Ishikawa (cell line): ENCODE data around the gene ITPR1.

ENCODE experiments used
- MAX ChIP-seq: IDR thresholded peaks from 2 replicates; pipeline ENCODE4 v1.6.1; 2012
- TAF1 ChIP-seq: IDR thresholded peaks from 2 replicates; pipeline ENCODE4 v1.6.1; 2012; ENCODE audit warnings: low read depth, mild to moderate bottlenecking
- YY1 ChIP-seq: IDR thresholded peaks from 2 replicates; pipeline ENCODE4 v1.6.1; 2012; ENCODE audit warnings: low read depth
- TF ChIP-seq, protein P1 (sequence below): IDR thresholded peaks from 2 replicates; pipeline ENCODE4 v1.6.1; 2012
- TF ChIP-seq, protein P2 (sequence below): IDR thresholded peaks from 2 replicates; pipeline ENCODE4 v1.6.1; 2012; ENCODE audit warnings: low read depth, mild to moderate bottlenecking

DNA sequence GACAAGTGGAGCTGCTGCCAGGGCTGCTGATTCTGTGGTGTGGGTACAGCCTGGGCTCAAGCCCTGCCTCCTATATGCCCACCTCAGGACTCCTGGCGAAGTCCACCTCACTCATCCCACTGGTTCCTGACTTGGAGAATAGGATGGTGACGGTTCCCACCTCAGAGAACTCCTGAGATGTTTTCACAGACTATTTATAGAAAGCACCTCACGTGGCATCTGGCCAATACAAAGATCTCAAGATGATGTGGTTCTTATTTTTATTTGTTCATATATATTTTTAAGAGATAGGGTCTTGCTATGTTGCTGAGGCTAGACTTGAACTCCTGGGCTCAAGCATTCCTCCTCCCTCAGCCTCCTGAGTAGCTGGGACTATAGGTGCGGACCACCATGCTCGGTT lies 249.2 kb downstream of the ITPR1 start:
- TF ChIP-seq, protein P1, sequence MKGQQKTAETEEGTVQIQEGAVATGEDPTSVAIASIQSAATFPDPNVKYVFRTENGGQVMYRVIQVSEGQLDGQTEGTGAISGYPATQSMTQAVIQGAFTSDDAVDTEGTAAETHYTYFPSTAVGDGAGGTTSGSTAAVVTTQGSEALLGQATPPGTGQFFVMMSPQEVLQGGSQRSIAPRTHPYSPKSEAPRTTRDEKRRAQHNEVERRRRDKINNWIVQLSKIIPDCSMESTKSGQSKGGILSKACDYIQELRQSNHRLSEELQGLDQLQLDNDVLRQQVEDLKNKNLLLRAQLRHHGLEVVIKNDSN: no peak
- TF ChIP-seq TAF1 (no peak), YY1 (no peak), MAX (no peak)
- TF ChIP-seq, protein P2, sequence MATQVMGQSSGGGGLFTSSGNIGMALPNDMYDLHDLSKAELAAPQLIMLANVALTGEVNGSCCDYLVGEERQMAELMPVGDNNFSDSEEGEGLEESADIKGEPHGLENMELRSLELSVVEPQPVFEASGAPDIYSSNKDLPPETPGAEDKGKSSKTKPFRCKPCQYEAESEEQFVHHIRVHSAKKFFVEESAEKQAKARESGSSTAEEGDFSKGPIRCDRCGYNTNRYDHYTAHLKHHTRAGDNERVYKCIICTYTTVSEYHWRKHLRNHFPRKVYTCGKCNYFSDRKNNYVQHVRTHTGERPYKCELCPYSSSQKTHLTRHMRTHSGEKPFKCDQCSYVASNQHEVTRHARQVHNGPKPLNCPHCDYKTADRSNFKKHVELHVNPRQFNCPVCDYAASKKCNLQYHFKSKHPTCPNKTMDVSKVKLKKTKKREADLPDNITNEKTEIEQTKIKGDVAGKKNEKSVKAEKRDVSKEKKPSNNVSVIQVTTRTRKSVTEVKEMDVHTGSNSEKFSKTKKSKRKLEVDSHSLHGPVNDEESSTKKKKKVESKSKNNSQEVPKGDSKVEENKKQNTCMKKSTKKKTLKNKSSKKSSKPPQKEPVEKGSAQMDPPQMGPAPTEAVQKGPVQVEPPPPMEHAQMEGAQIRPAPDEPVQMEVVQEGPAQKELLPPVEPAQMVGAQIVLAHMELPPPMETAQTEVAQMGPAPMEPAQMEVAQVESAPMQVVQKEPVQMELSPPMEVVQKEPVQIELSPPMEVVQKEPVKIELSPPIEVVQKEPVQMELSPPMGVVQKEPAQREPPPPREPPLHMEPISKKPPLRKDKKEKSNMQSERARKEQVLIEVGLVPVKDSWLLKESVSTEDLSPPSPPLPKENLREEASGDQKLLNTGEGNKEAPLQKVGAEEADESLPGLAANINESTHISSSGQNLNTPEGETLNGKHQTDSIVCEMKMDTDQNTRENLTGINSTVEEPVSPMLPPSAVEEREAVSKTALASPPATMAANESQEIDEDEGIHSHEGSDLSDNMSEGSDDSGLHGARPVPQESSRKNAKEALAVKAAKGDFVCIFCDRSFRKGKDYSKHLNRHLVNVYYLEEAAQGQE: no peak
